HEK293 (cell line): ENCODE results near the gene CADM1.

Experiments
- CTCF ChIP-seq: fragments of 450-650 bp; formaldehyde crosslinking; IDR thresholded peaks from 2 replicates; pipeline ENCODE4 v1.5.1; 2016; ENCODE audit warnings: missing biosample characterization, missing genetic modification characterization
- GLI2 ChIP-seq: fragments of 450-650 bp; formaldehyde crosslinking; IDR thresholded peaks from 2 replicates; pipeline ENCODE4; 2017; ENCODE audit warnings: missing biosample characterization, missing genetic modification characterization, low read depth, borderline replicate concordance
- MYNN ChIP-seq: fragments of 450-650 bp; formaldehyde crosslinking; IDR thresholded peaks from 2 replicates; pipeline ENCODE4 v1.5.1; 2016; ENCODE audit warnings: missing biosample characterization, missing genetic modification characterization, borderline replicate concordance
- MZF1 ChIP-seq: fragments of 450-650 bp; formaldehyde crosslinking; IDR thresholded peaks from 2 replicates; pipeline ENCODE4 v1.5.1; 2017; ENCODE audit warnings: missing biosample characterization, missing genetic modification characterization, borderline replicate concordance
- ZBTB48 ChIP-seq: fragments of 450-650 bp; formaldehyde crosslinking; IDR thresholded peaks from 2 replicates; pipeline ENCODE4 v1.5.1; 2016; ENCODE audit warnings: missing biosample characterization, missing genetic modification characterization
- ZBTB7A ChIP-seq: fragments of 450-650 bp; formaldehyde crosslinking; IDR thresholded peaks from 2 replicates; pipeline ENCODE4 v1.5.1; 2016; ENCODE audit warnings: low read depth, missing biosample characterization, missing genetic modification characterization
- ZNF518A ChIP-seq: fragments of 450-650 bp; formaldehyde crosslinking; conservative IDR thresholded peaks from 2 replicates; pipeline ENCODE4 v1.5.1; 2016; ENCODE audit warnings: low read depth, missing biosample characterization, missing genetic modification characterization

- TF ChIP-seq ZBTB48 (tag by site-specific recombination), result no peak
- TF ChIP-seq CTCF (tag by site-specific recombination), result no peak
- no peak for TF ChIP-seq ZBTB7A (tag by site-specific recombination)
- no peak for TF ChIP-seq GLI2 (tag by site-specific recombination)
- no peak for TF ChIP-seq MZF1
- TF ChIP-seq ZNF518A (tag by site-specific recombination), result no peak
- TF ChIP-seq MYNN (tag by site-specific recombination), result no peak
Observed at GRCh38 chr11:115263799-115264656, 240.2 kb downstream of the CADM1 start.
